ENCODE results near the gene EXPH5. TPM values are rescaled to one million over a fixed set of nuclear protein-coding genes. Genes with fewer than 3 reads are reported as not detected.

The EXPH5 gene
- total and polyA plus RNA-seq, 2 of the 8 experiments (the other 6 are each of a cell fraction or from before 2014, with no cell fraction given): 1.1 to 11.5 TPM

GRCh38 chr11:108606495-108607160 is 13.1 kb upstream of the EXPH5 start (continued):
- TF ChIP-seq ATF3 (IDR thresholded peaks at IDR 0.05; ENCODE audit: insufficient read depth, low read depth, low read length) (no peak), ASH2L (IDR thresholded peaks at IDR 0.05; ENCODE audit: low read length) (no peak)
